GM19023 (cell line): ENCODE measurements around the gene ZNF835.
"Not testable (repeated sequence)": the region's sequence is repeated elsewhere in the genome, so short reads cannot be mapped to it uniquely, and the experiment has no call there.

Source experiments
- ATAC-seq: cut with Tn5 transposase; IDR thresholded peaks from one replicate; pipeline ENCODE4 v1.9.1; 2021; ENCODE audit warnings: mild to moderate bottlenecking, moderate library complexity; ENCODE audit not compliant: unreplicated experiment

Gene ZNF835

GRCh38 chr19:56671613-56671994 lies at the start of gene ZNF835:
Gene ZNF835, minus strand, starts transcription at chr19:56671757. Its CDS starts 6,559 bp downstream, at chr19:56665198.
- ATAC-seq: no peak

DNA sequence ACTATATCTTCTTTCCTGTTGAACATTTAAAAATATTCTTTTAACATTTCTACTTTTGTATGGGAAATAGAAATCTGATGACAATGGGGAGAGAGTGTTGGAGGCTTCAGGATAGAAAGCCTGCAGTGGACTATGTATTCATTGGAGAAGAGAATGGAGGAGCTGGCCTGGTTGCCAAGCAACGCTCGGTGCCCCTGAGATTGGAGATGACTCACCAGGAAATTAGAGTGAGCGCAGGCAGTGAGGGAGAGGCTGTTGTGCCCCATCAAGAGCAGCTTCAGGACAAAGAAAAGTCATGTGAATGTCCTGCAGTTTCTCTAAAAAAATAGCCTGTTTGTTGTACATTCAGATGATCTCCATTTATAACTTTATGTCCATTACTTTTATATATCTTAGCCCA lies 48.7 kb upstream of the ZNF835 start:
- no peak for ATAC-seq

DNA sequence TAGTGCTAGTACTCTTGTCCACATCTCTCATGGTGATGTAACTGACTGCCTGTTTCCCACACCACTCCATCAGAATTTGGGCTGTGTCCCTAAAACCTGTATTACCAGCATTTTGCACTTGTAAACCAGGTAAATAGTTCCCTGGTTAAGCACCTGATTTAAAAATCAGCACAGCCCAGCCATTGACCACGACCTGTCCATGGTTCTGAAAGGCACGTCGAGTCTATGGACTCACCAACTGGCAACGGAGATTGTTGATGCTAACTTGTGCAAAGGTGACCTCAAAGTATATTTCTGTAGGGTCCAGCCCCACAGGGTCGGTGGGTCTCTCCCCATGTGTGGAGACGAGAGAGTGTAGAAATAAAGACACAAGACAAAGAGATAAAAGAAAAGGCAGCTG lies 46.7 kb upstream of the ZNF835 start:
- ATAC-seq: no peak

GRCh38 chr19:56712611-56713276 lies 41.2 kb upstream of the ZNF835 start:
- ATAC-seq: no peak

GRCh38 chr19:56710437-56710836 lies 38.9 kb upstream of the ZNF835 start:
- no peak for ATAC-seq

DNA sequence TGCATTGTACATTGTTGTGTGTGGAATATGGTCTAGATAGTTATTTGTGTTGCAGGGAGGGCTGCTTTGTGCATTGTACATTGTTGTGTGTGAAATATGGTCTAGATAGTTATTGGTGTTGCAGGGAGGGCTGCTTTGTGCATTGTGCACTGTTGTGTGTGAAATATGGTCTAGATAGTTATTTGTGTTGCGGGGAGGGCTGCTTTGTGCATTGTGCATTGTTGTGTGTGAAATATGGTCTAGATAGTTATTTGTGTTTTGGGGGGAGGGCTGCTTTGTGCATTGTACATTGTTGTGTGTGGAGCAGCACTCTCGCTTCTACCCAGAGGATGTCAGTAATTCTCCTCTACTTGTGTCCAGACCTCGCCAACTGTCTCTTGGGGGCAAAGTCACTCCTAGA lies 36.3 kb upstream of the ZNF835 start:
- no peak for ATAC-seq

DNA sequence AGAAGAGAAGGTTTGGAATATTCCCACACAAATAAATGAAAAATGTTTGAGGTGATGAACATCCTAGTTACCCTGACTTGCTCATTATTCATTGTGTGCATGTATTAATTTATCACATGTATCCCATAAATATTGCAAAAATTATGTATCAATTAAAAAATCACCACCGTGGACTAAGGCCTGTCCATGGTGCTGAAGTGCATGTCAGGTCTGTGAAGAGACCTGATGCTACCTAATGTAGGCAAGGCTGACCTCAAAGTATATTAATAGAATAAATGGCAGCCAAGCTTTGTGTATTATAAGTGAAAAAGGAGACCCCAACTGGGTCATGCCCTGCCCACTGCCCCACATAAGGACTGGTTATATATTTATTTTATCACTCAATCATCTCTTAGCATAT lies 34.4 kb upstream of the ZNF835 start:
- no peak for ATAC-seq

DNA sequence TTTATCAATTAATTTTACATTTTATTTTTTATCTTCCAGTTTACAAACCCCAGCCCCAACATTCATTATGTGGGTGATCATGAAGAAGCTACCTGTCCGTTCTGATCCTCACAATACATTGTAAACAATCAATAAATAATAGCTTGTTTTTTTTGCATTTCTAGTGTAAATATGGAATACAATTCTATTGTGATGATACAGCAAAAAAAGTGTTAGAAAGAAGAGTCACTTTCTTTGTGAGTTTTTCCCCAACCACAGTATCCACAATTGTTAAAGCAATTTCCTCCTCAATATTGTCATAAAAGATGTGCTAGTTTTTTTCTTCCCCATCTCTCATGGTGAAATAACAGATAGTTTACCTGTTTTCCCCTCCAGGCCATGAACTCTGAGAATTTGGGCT lies 30.3 kb upstream of the ZNF835 start:
- ATAC-seq: no peak

GRCh38 chr19:56699552-56699951 lies 28.0 kb upstream of the ZNF835 start:
- no peak for ATAC-seq

DNA sequence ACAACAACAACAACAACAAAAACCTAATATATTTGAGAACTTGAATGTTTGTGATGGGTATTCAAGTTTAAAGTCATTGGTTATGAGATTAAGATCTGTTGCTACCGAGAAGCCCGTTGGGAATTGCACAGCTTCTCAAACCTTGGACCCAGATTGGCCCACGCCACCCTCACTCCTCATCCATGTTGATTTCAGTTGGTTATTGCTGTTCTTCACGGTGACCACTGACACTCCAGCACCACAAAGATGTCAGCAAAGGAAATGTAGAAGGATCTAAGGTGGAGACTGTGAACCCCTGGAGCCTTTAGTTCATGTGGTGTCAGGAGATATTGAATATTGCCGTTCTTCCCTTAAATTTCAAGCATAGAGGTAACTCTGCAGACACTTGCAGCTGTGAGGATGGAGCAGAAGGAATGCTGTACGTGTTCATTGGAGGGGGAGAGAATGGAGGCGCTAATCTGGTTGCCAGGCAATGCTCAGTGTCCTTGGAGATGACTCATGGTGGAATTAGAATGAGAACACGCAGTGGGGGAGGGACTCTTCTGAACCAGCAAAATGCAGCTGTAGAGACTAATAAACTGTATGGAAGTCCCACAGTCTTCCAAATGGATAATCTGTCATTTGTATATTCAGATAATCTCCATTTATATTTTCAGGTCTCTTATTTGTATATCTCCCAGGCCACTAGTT lies 20.8 kb upstream of the ZNF835 start:
- no peak for ATAC-seq

GRCh38 chr19:56690670-56691069 lies 19.1 kb upstream of the ZNF835 start:
- no peak for ATAC-seq

GRCh38 chr19:56689198-56689597 lies 17.6 kb upstream of the ZNF835 start:
- no peak for ATAC-seq

GRCh38 chr19:56687031-56687430 lies 15.5 kb upstream of the ZNF835 start:
- ATAC-seq: no peak

- no peak for ATAC-seq
Observed at GRCh38 chr19:56683116-56683515, 11.6 kb upstream of the ZNF835 start.

GRCh38 chr19:56681702-56682101 lies 10.1 kb upstream of the ZNF835 start:
- no peak for ATAC-seq

- no peak for ATAC-seq
Observed at GRCh38 chr19:56678205-56678604, 6.6 kb upstream of the ZNF835 start.

- not testable (repeated sequence) for ATAC-seq
Observed at GRCh38 chr19:56672610-56673009, 1.1 kb upstream of the ZNF835 start.

- ATAC-seq: no peak
Observed at GRCh38 chr19:56670961-56671612, 470 bp downstream of the ZNF835 start.

DNA sequence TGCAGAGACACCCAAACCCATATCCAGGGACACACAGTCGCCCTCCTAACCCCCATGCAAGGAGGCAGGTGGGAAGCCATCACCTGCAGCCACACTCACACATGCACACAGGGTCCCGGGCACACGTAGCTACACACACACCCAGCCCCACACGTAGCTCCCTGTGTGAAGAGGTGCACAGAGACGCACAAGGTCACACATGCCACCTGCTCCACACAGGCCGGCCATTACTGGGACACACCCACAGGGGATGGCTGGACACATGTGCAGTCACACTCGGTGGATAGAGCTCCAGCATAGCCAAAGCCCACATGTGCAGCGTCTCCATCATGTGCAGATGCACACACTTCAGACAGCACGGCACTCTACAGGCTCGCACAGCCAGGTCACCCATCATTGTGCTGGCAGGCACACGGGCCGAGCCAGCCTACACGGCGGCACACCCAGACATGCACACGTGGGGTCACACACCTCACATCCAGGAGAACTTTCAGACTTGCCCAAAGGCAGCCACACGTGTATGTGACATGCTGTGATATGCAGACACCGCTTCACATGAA lies 1.1 kb downstream of the ZNF835 start:
- ATAC-seq: no peak

GRCh38 chr19:56668676-56669075 lies 2.9 kb downstream of the ZNF835 start:
- ATAC-seq: no peak

GRCh38 chr19:56667311-56667870 lies 4.2 kb downstream of the ZNF835 start:
- ATAC-seq: no peak

DNA sequence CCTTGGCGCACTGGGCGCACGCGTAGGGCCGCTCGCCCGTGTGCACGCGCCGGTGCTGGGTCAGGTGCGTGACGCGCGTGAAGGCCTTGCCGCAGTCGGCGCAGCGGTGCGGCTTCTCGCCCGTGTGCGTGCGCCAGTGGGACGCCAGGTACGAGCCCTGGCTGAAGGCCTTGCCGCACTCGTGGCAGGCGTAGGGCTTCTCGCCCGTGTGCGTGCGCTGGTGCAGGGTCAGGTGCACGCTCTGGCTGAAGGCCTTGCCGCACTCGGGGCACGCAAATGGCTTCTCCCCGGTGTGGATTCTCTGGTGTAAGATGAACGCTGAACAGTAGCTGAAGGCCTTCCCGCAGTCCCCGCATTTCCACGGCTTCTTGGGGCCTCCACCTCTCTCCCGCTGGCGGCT lies 7.0 kb downstream of the ZNF835 start:
- no peak for ATAC-seq
